OCI-LY1 (cell line): ENCODE results near the gene CTNS.

ENCODE experiments used
- H2AFZ ChIP-seq: fragments of 200-600 bp; sonication (generic), shearing (Covaris generic); 2 replicates; pipeline ENCODE4 v1.6.0; 2014; ENCODE audit warnings: antibody characterized with exemption, mild to moderate bottlenecking, low read length
- H3F3A ChIP-seq: fragments of 200-600 bp; sonication (generic), shearing (Covaris generic); 2 replicates; pipeline ENCODE4 v1.6.0; 2014; ENCODE audit warnings: mild to moderate bottlenecking, antibody characterized with exemption, low read length, moderate library complexity; ENCODE audit not compliant: insufficient read depth
- H3K27ac ChIP-seq: fragments of 200-600 bp; sonication (generic); 2 replicates; pipeline ENCODE4 v1.5.1; 2014; ENCODE audit warnings: low read length, mixed run types, mild to moderate bottlenecking, low read depth; ENCODE audit not compliant: poor library complexity, severe bottlenecking
- H3K27me3 ChIP-seq: fragments of 200-600 bp; sonication (generic); 2 replicates; pipeline ENCODE4 v1.6.0; 2014; ENCODE audit warnings: antibody characterized with exemption, mild to moderate bottlenecking, low read length, moderate library complexity; ENCODE audit not compliant: insufficient read depth
- H3K36me3 ChIP-seq: fragments of 200-600 bp; sonication (generic); 2 replicates; pipeline ENCODE4 v1.6.1; 2014; ENCODE audit warnings: mild to moderate bottlenecking, antibody characterized with exemption, low read length, moderate library complexity, mixed read lengths; ENCODE audit not compliant: insufficient read depth
- H3K4me1 ChIP-seq: fragments of 200-600 bp; sonication (generic); 2 replicates; pipeline ENCODE4 v1.5.1; 2014; ENCODE audit warnings: mild to moderate bottlenecking, low read length, moderate library complexity; ENCODE audit not compliant: insufficient read depth, severe bottlenecking
- H3K4me2 ChIP-seq: fragments of 200-600 bp; sonication (generic), shearing (Covaris generic); 2 replicates; pipeline ENCODE4 v1.6.1; 2014; ENCODE audit warnings: low read length
- H3K4me3 ChIP-seq: fragments of 200-600 bp; sonication (generic); 2 replicates; pipeline ENCODE4 v1.5.1; 2014; ENCODE audit warnings: low read length, low read depth, mild to moderate bottlenecking, mixed read lengths; ENCODE audit not compliant: poor library complexity, severe bottlenecking
- H3K79me2 ChIP-seq: fragments of 200-600 bp; shearing (Covaris generic); 2 replicates; pipeline ENCODE4 v1.6.1; 2016; ENCODE audit warnings: mixed run types, low read length, mixed read lengths; ENCODE audit not compliant: insufficient read depth
- H3K9ac ChIP-seq: fragments of 200-600 bp; sonication (generic), shearing (Covaris generic); 2 replicates; pipeline ENCODE4 v1.6.1; 2014; ENCODE audit warnings: mild to moderate bottlenecking, low read length, mixed read lengths
- H3K9me2 ChIP-seq: fragments of 200-600 bp; sonication (generic), shearing (Covaris generic); 2 replicates; pipeline ENCODE4 v1.6.1; 2014; ENCODE audit warnings: low read depth, mild to moderate bottlenecking, low read length, mixed read lengths
- H3K9me3 ChIP-seq: fragments of 200-600 bp; shearing (Covaris generic); 2 replicates; pipeline ENCODE4 v1.6.1; 2014; ENCODE audit warnings: low read length, mixed read lengths
- H4K20me1 ChIP-seq: fragments of 200-600 bp; sonication (generic), shearing (Covaris generic); 2 replicates; pipeline ENCODE4 v1.6.0; 2016; ENCODE audit warnings: mild to moderate bottlenecking, low read length; ENCODE audit not compliant: insufficient read depth
- EZH2 ChIP-seq: fragments of 200-600 bp; sonication (generic), shearing (Covaris generic); IDR thresholded peaks from 2 replicates; pipeline ENCODE4 v1.8.0; 2017; ENCODE audit warnings: borderline replicate concordance, mixed run types, mild to moderate bottlenecking, antibody characterized with exemption, low read length, moderate library complexity, mixed read lengths
- TF ChIP-seq, protein P1 (sequence below): fragments of 200-600 bp; sonication (generic), shearing (Covaris generic); IDR thresholded peaks from 2 replicates; pipeline ENCODE4 v1.5.1; 2017; ENCODE audit warnings: mild to moderate bottlenecking, antibody characterized with exemption, low read length, moderate library complexity, mixed read lengths

Gene CTNS

DNA sequence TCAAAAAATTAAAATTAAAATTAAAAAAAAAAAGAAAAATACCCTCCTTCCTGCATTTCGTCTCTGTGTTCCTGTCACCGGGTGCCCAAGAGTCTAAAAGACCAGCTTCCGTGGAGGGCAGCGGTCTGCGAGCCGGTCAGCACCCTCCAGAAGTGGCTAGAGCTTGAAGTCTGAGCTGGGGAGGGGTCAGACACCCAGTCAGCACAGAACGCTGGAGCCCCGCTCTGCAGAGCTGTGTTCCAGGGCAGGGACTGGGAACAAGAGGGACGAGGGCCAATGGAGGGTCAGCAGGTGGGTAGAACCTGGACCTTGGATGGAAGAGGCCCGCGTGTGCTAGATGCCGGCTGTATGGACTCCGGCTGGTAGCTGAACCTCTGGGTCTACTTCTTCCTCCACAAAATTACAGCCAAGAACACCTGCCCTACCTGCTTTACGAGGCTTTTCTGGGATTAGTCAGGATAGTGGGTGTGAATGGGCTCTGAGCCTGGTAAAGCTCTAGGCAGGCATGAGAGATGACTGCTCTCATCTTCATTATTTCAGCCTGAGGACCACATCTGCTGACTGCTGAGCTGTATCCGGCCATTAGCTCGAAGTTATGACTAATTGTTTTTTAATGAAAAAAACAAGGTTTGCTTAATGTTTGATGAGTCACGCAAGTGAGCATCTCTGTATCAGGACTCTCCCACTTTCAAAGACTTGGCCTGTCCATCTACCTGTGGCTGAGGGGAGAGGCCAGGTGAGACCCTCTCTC, 33.3 kb upstream of the CTNS start:
- Histone ChIP-seq H3K4me3 (no peak overlapping the region), H4K20me1 (no peaks in the 10 kb centered on the region), H3K9ac (no peak overlapping the region), H3K79me2 (no peaks in the 10 kb centered on the region), H2AFZ (no peak overlapping the region), H3K4me2 (no peak overlapping the region), H3K36me3 (peaks cover 17% of the 10 kb centered on the region), H3F3A (no peaks in the 10 kb centered on the region), H3K9me2 (no peaks in the 10 kb centered on the region), H3K27ac (no peak overlapping the region), H3K4me1 (no peaks in the 10 kb centered on the region), H3K9me3 (no peaks in the 10 kb centered on the region), H3K27me3 (no peaks in the 10 kb centered on the region)
- no peak for TF ChIP-seq EZH2
- TF ChIP-seq, protein P1, sequence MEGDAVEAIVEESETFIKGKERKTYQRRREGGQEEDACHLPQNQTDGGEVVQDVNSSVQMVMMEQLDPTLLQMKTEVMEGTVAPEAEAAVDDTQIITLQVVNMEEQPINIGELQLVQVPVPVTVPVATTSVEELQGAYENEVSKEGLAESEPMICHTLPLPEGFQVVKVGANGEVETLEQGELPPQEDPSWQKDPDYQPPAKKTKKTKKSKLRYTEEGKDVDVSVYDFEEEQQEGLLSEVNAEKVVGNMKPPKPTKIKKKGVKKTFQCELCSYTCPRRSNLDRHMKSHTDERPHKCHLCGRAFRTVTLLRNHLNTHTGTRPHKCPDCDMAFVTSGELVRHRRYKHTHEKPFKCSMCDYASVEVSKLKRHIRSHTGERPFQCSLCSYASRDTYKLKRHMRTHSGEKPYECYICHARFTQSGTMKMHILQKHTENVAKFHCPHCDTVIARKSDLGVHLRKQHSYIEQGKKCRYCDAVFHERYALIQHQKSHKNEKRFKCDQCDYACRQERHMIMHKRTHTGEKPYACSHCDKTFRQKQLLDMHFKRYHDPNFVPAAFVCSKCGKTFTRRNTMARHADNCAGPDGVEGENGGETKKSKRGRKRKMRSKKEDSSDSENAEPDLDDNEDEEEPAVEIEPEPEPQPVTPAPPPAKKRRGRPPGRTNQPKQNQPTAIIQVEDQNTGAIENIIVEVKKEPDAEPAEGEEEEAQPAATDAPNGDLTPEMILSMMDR = no peak

- Histone ChIP-seq H3K9ac (no peak overlapping the region), H3K79me2 (no peaks in the 10 kb centered on the region), H4K20me1 (no peaks in the 10 kb centered on the region), H2AFZ (no peak overlapping the region), H3F3A (no peaks in the 10 kb centered on the region), H3K36me3 (peaks cover 17% of the 10 kb centered on the region), H3K9me3 (no peaks in the 10 kb centered on the region), H3K27ac (no peak overlapping the region), H3K4me3 (no peak overlapping the region), H3K9me2 (no peaks in the 10 kb centered on the region), H3K27me3 (no peaks in the 10 kb centered on the region), H3K4me1 (no peaks in the 10 kb centered on the region), H3K4me2 (no peak overlapping the region)
- no peak for TF ChIP-seq EZH2
- TF ChIP-seq, protein P1 = no peak
Observed at GRCh38 chr17:3603870-3604259, 32.7 kb upstream of the CTNS start.

- no peak overlapping the region for H3K27ac ChIP-seq
- TF ChIP-seq, protein P1 = no peak
- H2AFZ ChIP-seq = no peak overlapping the region
- H3K79me2 ChIP-seq = no peaks in the 10 kb centered on the region
- no peaks in the 10 kb centered on the region for H3K9me3 ChIP-seq
- no peaks in the 10 kb centered on the region for H4K20me1 ChIP-seq
- H3K4me1 ChIP-seq = no peaks in the 10 kb centered on the region
- H3K9ac ChIP-seq = no peak overlapping the region
- no peaks in the 10 kb centered on the region for H3F3A ChIP-seq
- no peaks in the 10 kb centered on the region for H3K9me2 ChIP-seq
- no peaks in the 10 kb centered on the region for H3K27me3 ChIP-seq
- no peak overlapping the region for H3K4me2 ChIP-seq
- H3K36me3 ChIP-seq = peaks cover 51% of the 10 kb centered on the region
- no peak overlapping the region for H3K4me3 ChIP-seq
Observed at GRCh38 chr17:3609689-3610088, 26.9 kb upstream of the CTNS start.
